ENCODE results near the gene JOSD2. TPM values are rescaled to one million over a fixed set of nuclear protein-coding genes. Genes with fewer than 3 reads are reported as not detected.

The JOSD2 gene
- total RNA-seq, 1 experiment from 2014 or later = 60.8 TPM

GRCh38 chr19:50514346-50515167, 3.6 kb upstream of the JOSD2 start:
- no peaks in the 10 kb centered on the region for H3K9me2 ChIP-seq (replicated peaks; ENCODE audit: low read length)
- H3K79me2 ChIP-seq (ENCODE audit: low read length) = 0 out of 2 replicates have a peak, but pooled peaks cover 3% of the 10 kb centered on the region
- BruUV-seq (replicated peaks) = no TSS peak
- intact Hi-C loops (cut with micrococcal nuclease) = no loop called here
- no peak overlapping the region for H3K9ac ChIP-seq (ENCODE audit: low read length)
- no peak for ATAC-seq
- H3F3A ChIP-seq (ENCODE audit: low read length, unreplicated experiment) = no peaks in the 10 kb centered on the region
- H3K27me3 ChIP-seq (ENCODE audit: low read length) = no peaks in the 10 kb centered on the region
- no peak overlapping the region for H2AFZ ChIP-seq (ENCODE audit: low read length)
- no peaks in the 10 kb centered on the region for H3K9me3 ChIP-seq (ENCODE audit: low read length)
- ChIA-PET POLR2A (ENCODE audit: unreplicated experiment) (no interaction called here), CTCF (no interaction called here)
- peaks cover 10% of the 10 kb centered on the region; the same call in 1 of the 2 replicates for H3K4me1 ChIP-seq (ENCODE audit: insufficient read depth, low read length)
- TF ChIP-seq CTCF (conservative IDR thresholded peaks at IDR 0.05; ENCODE audit: low read depth, low read length) = no peak
- TF ChIP-seq EZH2phosphoT487 (IDR thresholded peaks at IDR 0.05; ENCODE audit: borderline replicate concordance, low read length) = no peak
- TF ChIP-seq EZH2 (IDR thresholded peaks at IDR 0.05; ENCODE audit: low read length, unreplicated experiment) = no peak
- H3K4me2 ChIP-seq (ENCODE audit: low read length) = no peak overlapping the region
- DNase-seq = no peak
- H3K36me3 ChIP-seq (ENCODE audit: low read depth, low read length) = no peaks in the 10 kb centered on the region
- no peaks in the 10 kb centered on the region for H4K20me1 ChIP-seq (ENCODE audit: low read length)
- no peak overlapping the region for H3K4me3 ChIP-seq (ENCODE audit: low read length)
- H3K27ac ChIP-seq (ENCODE audit: low read length) = no peak overlapping the region

GRCh38 chr19:50513746-50514345, 2.9 kb upstream of the JOSD2 start, which contains the start of gene ASPDH:
Gene ASPDH (minus strand): TSS chr19:50513913. CDS start chr19:50513823, 90 bp downstream.
- BruUV-seq (replicated peaks) = no TSS peak
- CTCF ChIA-PET = no interaction called here
- no peak for DNase-seq
- no peaks in the 10 kb centered on the region for H3K27me3 ChIP-seq (ENCODE audit: low read length)
- no peak within 1 kb of the TSS for H3K9ac ChIP-seq (ENCODE audit: low read length)
- H3K9me3 ChIP-seq (ENCODE audit: low read length) = no peaks in the 10 kb centered on the region
- no peaks in the 10 kb centered on the region for H3K36me3 ChIP-seq (ENCODE audit: low read depth, low read length)
- H2AFZ ChIP-seq (ENCODE audit: low read length) = no peak within 1 kb of the TSS
- H3K9me2 ChIP-seq (replicated peaks; ENCODE audit: low read length) = no peaks in the 10 kb centered on the region
- TF ChIP-seq EZH2phosphoT487 (IDR thresholded peaks at IDR 0.05; ENCODE audit: borderline replicate concordance, low read length) (no peak), CTCF (conservative IDR thresholded peaks at IDR 0.05; ENCODE audit: low read depth, low read length) (no peak), EZH2 (IDR thresholded peaks at IDR 0.05; ENCODE audit: low read length, unreplicated experiment) (no peak)
- no peak for ATAC-seq
- intact Hi-C loops (cut with micrococcal nuclease) = no loop called here
- no peaks in the 10 kb centered on the region for H3F3A ChIP-seq (ENCODE audit: low read length, unreplicated experiment)
- H3K27ac ChIP-seq (ENCODE audit: low read length) = no peak within 1 kb of the TSS
- H3K79me2 ChIP-seq (ENCODE audit: low read length) = 0 out of 2 replicates have a peak, but pooled peaks cover 3% of the 10 kb centered on the region
- H3K4me2 ChIP-seq (ENCODE audit: low read length) = no peak within 1 kb of the TSS
- peaks cover 10% of the 10 kb centered on the region; the same call in 1 of the 2 replicates for H3K4me1 ChIP-seq (ENCODE audit: insufficient read depth, low read length)
- POLR2A ChIA-PET (ENCODE audit: unreplicated experiment) = no interaction called here
- H4K20me1 ChIP-seq (ENCODE audit: low read length) = no peaks in the 10 kb centered on the region
- H3K4me3 ChIP-seq (ENCODE audit: low read length) = no peak within 1 kb of the TSS
